ENCODE results near the gene BIRC7.

The BIRC7 gene

GRCh38 chr20:63194007-63194796 is 41.5 kb upstream of the BIRC7 start:
- Histone ChIP-seq H3K36me3 (ENCODE audit: insufficient read depth, low read length) (peaks cover 20% of the 10 kb centered on the region), H3K9ac (ENCODE audit: low read length) (no peak overlapping the region), H3K9me3 (ENCODE audit: low read length) (no peaks in the 10 kb centered on the region), H3K4me1 (ENCODE audit: insufficient read depth, low read length) (peaks cover 9% of the 10 kb centered on the region), H3K27ac (ENCODE audit: low read depth, low read length) (no peak overlapping the region), H3K27me3 (ENCODE audit: control insufficient read depth in 1 of 2, insufficient read depth in 2 of 2, low read length in 2 of 2) (no peaks in the 10 kb centered on the region), H3K4me3 (ENCODE audit: low read depth in 1 of 2, low read length in 2 of 2) (no peak overlapping the region)

GRCh38 chr20:63194797-63195173 is 40.9 kb upstream of the BIRC7 start:
- peaks cover 9% of the 10 kb centered on the region for H3K4me1 ChIP-seq (ENCODE audit: insufficient read depth, low read length)
- peaks cover 20% of the 10 kb centered on the region for H3K36me3 ChIP-seq (ENCODE audit: insufficient read depth, low read length)
- no peaks in the 10 kb centered on the region for H3K9me3 ChIP-seq (ENCODE audit: low read length)
- no peak overlapping the region for H3K27ac ChIP-seq (ENCODE audit: low read depth, low read length)
- H3K27me3 ChIP-seq (ENCODE audit: control insufficient read depth in 1 of 2, insufficient read depth in 2 of 2, low read length in 2 of 2) = no peaks in the 10 kb centered on the region
- H3K9ac ChIP-seq (ENCODE audit: low read length) = no peak overlapping the region
- H3K4me3 ChIP-seq (ENCODE audit: low read depth in 1 of 2, low read length in 2 of 2) = no peak overlapping the region

GRCh38 chr20:63196768-63197470 is 38.8 kb upstream of the BIRC7 start:
- Histone ChIP-seq H3K9me3 (ENCODE audit: low read length) (no peaks in the 10 kb centered on the region), H3K4me3 (ENCODE audit: low read depth in 1 of 2, low read length in 2 of 2) (no peak overlapping the region), H3K9ac (ENCODE audit: low read length) (no peak overlapping the region), H3K27me3 (ENCODE audit: control insufficient read depth in 1 of 2, insufficient read depth in 2 of 2, low read length in 2 of 2) (no peaks in the 10 kb centered on the region), H3K36me3 (ENCODE audit: insufficient read depth, low read length) (peaks cover 34% of the 10 kb centered on the region), H3K4me1 (ENCODE audit: insufficient read depth, low read length) (peaks cover 9% of the 10 kb centered on the region), H3K27ac (ENCODE audit: low read depth, low read length) (no peak overlapping the region)

- H3K27me3 ChIP-seq (ENCODE audit: control insufficient read depth in 1 of 2, insufficient read depth in 2 of 2, low read length in 2 of 2) = no peaks in the 10 kb centered on the region
- peaks cover 51% of the 10 kb centered on the region for H3K36me3 ChIP-seq (ENCODE audit: insufficient read depth, low read length)
- H3K4me3 ChIP-seq (ENCODE audit: low read depth in 1 of 2, low read length in 2 of 2) = no peak overlapping the region
- H3K9me3 ChIP-seq (ENCODE audit: low read length) = no peaks in the 10 kb centered on the region
- H3K27ac ChIP-seq (ENCODE audit: low read depth, low read length) = no peak overlapping the region
- peaks cover 9% of the 10 kb centered on the region for H3K4me1 ChIP-seq (ENCODE audit: insufficient read depth, low read length)
- no peak overlapping the region for H3K9ac ChIP-seq (ENCODE audit: low read length)
These were observed 37.1 kb upstream of the BIRC7 start for GRCh38 chr20:63198606-63199005.

DNA sequence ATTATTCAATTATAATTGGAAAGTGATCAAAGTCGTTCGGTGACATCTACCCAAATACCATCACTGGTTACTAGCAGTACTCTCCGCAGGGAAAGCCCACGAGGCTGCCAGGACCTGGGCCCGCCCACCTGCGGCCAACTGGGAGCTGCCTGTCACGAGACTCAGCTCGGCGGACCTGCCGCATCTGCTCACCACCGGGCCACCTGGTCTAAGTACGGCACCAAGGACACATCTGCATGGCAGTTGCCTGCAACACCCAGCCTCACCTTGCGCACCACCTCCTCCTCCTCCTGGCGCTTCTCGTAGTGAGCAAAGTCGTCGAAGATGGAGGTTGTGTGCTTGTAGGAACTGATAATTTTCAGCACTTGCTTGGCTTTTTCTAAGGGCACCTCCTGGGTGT is 33.7 kb upstream of the BIRC7 start:
- H3K9me3 ChIP-seq (ENCODE audit: low read length) = no peaks in the 10 kb centered on the region
- H3K9ac ChIP-seq (ENCODE audit: low read length) = no peak overlapping the region
- H3K27me3 ChIP-seq (ENCODE audit: control insufficient read depth in 1 of 2, insufficient read depth in 2 of 2, low read length in 2 of 2) = no peaks in the 10 kb centered on the region
- no peak overlapping the region for H3K27ac ChIP-seq (ENCODE audit: low read depth, low read length)
- H3K4me3 ChIP-seq (ENCODE audit: low read depth in 1 of 2, low read length in 2 of 2) = no peak overlapping the region
- H3K36me3 ChIP-seq (ENCODE audit: insufficient read depth, low read length) = peaks cover 60% of the 10 kb centered on the region
- peaks cover 22% of the 10 kb centered on the region for H3K4me1 ChIP-seq (ENCODE audit: insufficient read depth, low read length)

- Histone ChIP-seq H3K36me3 (ENCODE audit: insufficient read depth, low read length) (peaks cover 56% of the 10 kb centered on the region), H3K9me3 (ENCODE audit: low read length) (no peaks in the 10 kb centered on the region), H3K27me3 (ENCODE audit: control insufficient read depth in 1 of 2, insufficient read depth in 2 of 2, low read length in 2 of 2) (no peaks in the 10 kb centered on the region), H3K4me3 (ENCODE audit: low read depth in 1 of 2, low read length in 2 of 2) (no peak overlapping the region), H3K9ac (ENCODE audit: low read length) (no peak overlapping the region), H3K27ac (ENCODE audit: low read depth, low read length) (no peak overlapping the region), H3K4me1 (ENCODE audit: insufficient read depth, low read length) (peaks cover 13% of the 10 kb centered on the region)
These were observed 32.7 kb upstream of the BIRC7 start for GRCh38 chr20:63202811-63203526.

DNA sequence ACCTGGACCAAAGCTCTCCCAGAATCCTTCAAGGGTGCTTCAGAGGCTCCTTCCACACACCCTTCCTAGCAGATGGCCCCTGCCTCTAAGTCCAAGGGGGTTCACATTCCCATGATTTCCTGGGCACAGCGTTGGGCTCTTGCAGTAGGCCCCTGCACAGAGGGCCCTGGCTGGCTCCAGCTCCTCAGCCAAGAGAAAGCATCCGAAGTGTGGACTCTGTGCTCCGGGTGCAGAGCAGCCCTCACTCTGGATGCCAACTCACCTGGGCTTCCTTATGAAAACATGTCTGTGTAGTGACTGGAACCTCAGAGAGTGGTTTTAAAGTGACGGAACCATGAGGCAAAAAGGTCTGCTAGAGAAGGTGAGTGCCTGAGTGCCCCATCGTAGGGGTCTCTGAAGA is 31.3 kb upstream of the BIRC7 start:
- Histone ChIP-seq H3K27me3 (ENCODE audit: control insufficient read depth in 1 of 2, insufficient read depth in 2 of 2, low read length in 2 of 2) (no peaks in the 10 kb centered on the region), H3K9ac (ENCODE audit: low read length) (no peak overlapping the region), H3K9me3 (ENCODE audit: low read length) (no peaks in the 10 kb centered on the region), H3K27ac (ENCODE audit: low read depth, low read length) (no peak overlapping the region), H3K4me1 (ENCODE audit: insufficient read depth, low read length) (peaks cover 13% of the 10 kb centered on the region), H3K4me3 (ENCODE audit: low read depth in 1 of 2, low read length in 2 of 2) (no peak overlapping the region), H3K36me3 (ENCODE audit: insufficient read depth, low read length) (peaks cover 65% of the 10 kb centered on the region)

GRCh38 chr20:63205896-63206295 is 29.8 kb upstream of the BIRC7 start:
- Histone ChIP-seq H3K4me3 (ENCODE audit: low read depth in 1 of 2, low read length in 2 of 2) (no peak overlapping the region), H3K27me3 (ENCODE audit: control insufficient read depth in 1 of 2, insufficient read depth in 2 of 2, low read length in 2 of 2) (no peaks in the 10 kb centered on the region), H3K27ac (ENCODE audit: low read depth, low read length) (no peak overlapping the region), H3K36me3 (ENCODE audit: insufficient read depth, low read length) (peaks cover 61% of the 10 kb centered on the region), H3K4me1 (ENCODE audit: insufficient read depth, low read length) (peaks cover 17% of the 10 kb centered on the region), H3K9ac (ENCODE audit: low read length) (no peak overlapping the region), H3K9me3 (ENCODE audit: low read length) (no peaks in the 10 kb centered on the region)

- H3K4me3 ChIP-seq (ENCODE audit: low read depth in 1 of 2, low read length in 2 of 2) = no peak overlapping the region
- H3K27me3 ChIP-seq (ENCODE audit: control insufficient read depth in 1 of 2, insufficient read depth in 2 of 2, low read length in 2 of 2) = no peaks in the 10 kb centered on the region
- H3K9ac ChIP-seq (ENCODE audit: low read length) = no peak overlapping the region
- H3K4me1 ChIP-seq (ENCODE audit: insufficient read depth, low read length) = peaks cover 26% of the 10 kb centered on the region
- peaks cover 63% of the 10 kb centered on the region for H3K36me3 ChIP-seq (ENCODE audit: insufficient read depth, low read length)
- H3K27ac ChIP-seq (ENCODE audit: low read depth, low read length) = peak overlapping the region; percentile 29
- H3K9me3 ChIP-seq (ENCODE audit: low read length) = no peaks in the 10 kb centered on the region
These were observed 28.8 kb upstream of the BIRC7 start for GRCh38 chr20:63206878-63207277.

GRCh38 chr20:63208346-63208909 is 27.3 kb upstream of the BIRC7 start:
- Histone ChIP-seq H3K4me1 (ENCODE audit: insufficient read depth, low read length) (peaks cover 40% of the 10 kb centered on the region), H3K36me3 (ENCODE audit: insufficient read depth, low read length) (peaks cover 56% of the 10 kb centered on the region), H3K4me3 (ENCODE audit: low read depth in 1 of 2, low read length in 2 of 2) (no peak overlapping the region), H3K9me3 (ENCODE audit: low read length) (no peaks in the 10 kb centered on the region), H3K27ac (ENCODE audit: low read depth, low read length) (no peak overlapping the region), H3K27me3 (ENCODE audit: control insufficient read depth in 1 of 2, insufficient read depth in 2 of 2, low read length in 2 of 2) (no peaks in the 10 kb centered on the region), H3K9ac (ENCODE audit: low read length) (no peak overlapping the region)

- Histone ChIP-seq H3K27ac (ENCODE audit: low read depth, low read length) (no peak overlapping the region), H3K36me3 (ENCODE audit: insufficient read depth, low read length) (peaks cover 43% of the 10 kb centered on the region)
These were observed 25.6 kb upstream of the BIRC7 start for GRCh38 chr20:63210011-63210605.

More at GRCh38 chr20:63210011-63210605, 25.6 kb upstream of the BIRC7 start:
- no peak overlapping the region for H3K9ac ChIP-seq (ENCODE audit: low read length)
- peaks cover 56% of the 10 kb centered on the region for H3K4me1 ChIP-seq (ENCODE audit: insufficient read depth, low read length)
- H3K27me3 ChIP-seq (ENCODE audit: control insufficient read depth in 1 of 2, insufficient read depth in 2 of 2, low read length in 2 of 2) = no peaks in the 10 kb centered on the region
- H3K4me3 ChIP-seq (ENCODE audit: low read depth in 1 of 2, low read length in 2 of 2) = no peak overlapping the region
- no peaks in the 10 kb centered on the region for H3K9me3 ChIP-seq (ENCODE audit: low read length)
